Peyer's patch (tissue), 4 donors: ENCODE results near the gene CDCA3. TPM values are rescaled to one million over a fixed set of nuclear protein-coding genes. Genes with fewer than 3 reads are reported as not detected.

Source experiments
- DNase-seq, 3 donors: peaks; one replicate each; pipeline ENCODE4 v3.0.0-alpha.2; 2017 to 2019
- H3K27ac ChIP-seq, 4 donors: fragments of 200-600 bp; sonication (generic); one replicate each; pipeline ENCODE4 v1.5.1; 2016 to 2019
- H3K27me3 ChIP-seq, 2 donors: fragments of 200-600 bp; sonication (generic); one replicate each; pipeline ENCODE4 v1.5.1; 2019
- H3K36me3 ChIP-seq, 3 donors: fragments of 200-600 bp; sonication (generic); one replicate each; pipeline ENCODE4 v1.5.1; 2016 to 2019
- H3K4me1 ChIP-seq, 4 donors: fragments of 200-600 bp; sonication (generic); one replicate each; pipeline ENCODE4 v1.5.1; 2016 to 2019
- H3K4me3 ChIP-seq, 4 donors: fragments of 200-600 bp; sonication (generic); 1 replicate in 3 of 4; 2 replicates in 1 of 4; pipeline ENCODE4 v1.5.1; 2016 to 2019; ENCODE audit warnings: mild to moderate bottlenecking in 1 of 4
- H3K9me3 ChIP-seq, 4 donors: fragments of 200-600 bp; sonication (generic); one replicate each; pipeline ENCODE4 v1.5.1; 2016 to 2019; ENCODE audit warnings: mild to moderate bottlenecking in 1 of 4
- POLR2A ChIP-seq, 2 donors: fragments of 450-650 bp; IDR thresholded peaks; one replicate each; pipeline ENCODE4 v1.5.1; 2017; ENCODE audit warnings: antibody characterized with exemption in 2 of 2, mild to moderate bottlenecking in 2 of 2, moderate library complexity in 2 of 2
- total RNA-seq, 4 donors: library from RNA; depleted of rRNA; stranded (reverse); fragments of >200 nt; gene quantifications; one replicate each; pipeline ENCODE4 v1.1.0, GENCODE V29; 2016
- TF ChIP-seq, protein P1 (sequence below), 6 experiments: fragments of 450-650 bp in 4 of 6; fragments of 200-600 bp in 2 of 6; sonication (generic) in 1 of 6; IDR thresholded peaks; one replicate each; pipeline ENCODE4 v1.5.1; 2017 to 2019; ENCODE audit warnings: antibody characterized with exemption in 6 of 6, mild to moderate bottlenecking in 3 of 6, moderate library complexity in 1 of 6

Gene CDCA3
- total RNA-seq, 4 donors from 2014 or later, result 44.2 to 51.2 (median 46.3) TPM

DNA sequence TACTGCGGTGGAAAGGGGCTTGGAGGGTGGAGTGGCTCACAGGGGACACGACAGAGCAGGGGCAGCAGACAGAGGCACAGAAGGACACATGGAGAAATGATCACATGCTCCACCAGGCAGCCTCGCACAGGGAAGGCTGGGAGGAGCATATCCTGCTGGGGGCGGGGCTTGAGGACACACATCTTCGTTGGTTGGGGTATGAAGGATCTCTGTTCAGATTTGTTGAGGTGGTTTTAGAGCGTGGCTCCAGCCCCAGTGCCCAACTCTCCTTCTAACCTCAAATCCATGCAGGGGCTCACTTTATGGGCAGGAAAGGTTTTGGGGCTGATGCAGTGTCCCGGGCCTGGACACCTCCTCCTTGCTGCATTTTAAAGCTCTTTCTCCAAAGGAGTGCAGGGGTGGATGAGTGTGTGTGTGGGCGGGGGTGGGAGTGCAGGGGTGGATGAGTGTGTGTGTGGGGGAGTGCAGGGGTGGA lies 23.6 kb downstream of the CDCA3 start:
- peak; percentile 67 to 90 (median 81) for DNase-seq
- H3K27me3 ChIP-seq, result no peaks in the 10 kb centered on the region

DNA sequence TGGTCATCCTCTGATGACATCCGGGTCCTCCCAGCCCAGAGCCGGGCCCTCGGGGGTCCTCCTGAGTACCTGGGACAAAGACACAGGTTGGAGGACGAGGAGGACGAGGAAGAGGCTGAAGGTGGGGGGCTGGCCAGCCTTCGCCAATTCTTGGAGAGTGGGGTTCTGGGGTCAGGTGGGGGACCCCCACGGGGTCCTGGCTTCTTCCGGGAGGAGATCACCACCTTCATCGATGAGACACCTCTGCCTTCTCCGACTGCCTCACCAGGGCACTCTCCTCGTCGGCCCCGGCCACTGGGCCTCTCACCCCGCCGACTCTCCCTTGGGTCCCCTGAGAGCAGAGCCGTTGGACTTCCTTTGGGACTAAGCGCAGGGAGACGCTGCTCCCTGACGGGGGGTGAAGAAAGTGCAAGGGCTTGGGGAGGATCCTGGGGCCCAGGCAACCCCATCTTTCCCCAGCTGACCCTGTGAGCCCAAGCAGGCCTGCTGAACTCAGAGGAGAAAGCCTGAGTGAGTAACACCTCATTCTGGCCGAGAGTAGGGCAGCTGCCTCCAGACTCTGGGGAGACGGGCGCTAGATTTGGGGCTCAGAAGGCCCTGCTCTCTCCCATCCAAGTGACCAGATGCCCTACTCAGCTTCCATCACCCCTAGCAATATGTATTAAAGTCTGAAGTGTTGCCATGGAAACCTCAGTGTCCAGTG lies 24.2 kb downstream of the CDCA3 start:
- Histone ChIP-seq H3K36me3 (no peaks in the 10 kb centered on the region), H3K4me3 (no peak overlapping the region), H3K27ac (peak overlapping the region in 3 of 4 donors; percentile 36 to 72 (median 52)), H3K4me1 (peaks cover 0 to 22% (median 8%) of the 10 kb centered on the region in 4 donors), H3K27me3 (no peaks in the 10 kb centered on the region), H3K9me3 (no peaks in the 10 kb centered on the region)
- DNase-seq, result no peak
- TF ChIP-seq, protein P1, sequence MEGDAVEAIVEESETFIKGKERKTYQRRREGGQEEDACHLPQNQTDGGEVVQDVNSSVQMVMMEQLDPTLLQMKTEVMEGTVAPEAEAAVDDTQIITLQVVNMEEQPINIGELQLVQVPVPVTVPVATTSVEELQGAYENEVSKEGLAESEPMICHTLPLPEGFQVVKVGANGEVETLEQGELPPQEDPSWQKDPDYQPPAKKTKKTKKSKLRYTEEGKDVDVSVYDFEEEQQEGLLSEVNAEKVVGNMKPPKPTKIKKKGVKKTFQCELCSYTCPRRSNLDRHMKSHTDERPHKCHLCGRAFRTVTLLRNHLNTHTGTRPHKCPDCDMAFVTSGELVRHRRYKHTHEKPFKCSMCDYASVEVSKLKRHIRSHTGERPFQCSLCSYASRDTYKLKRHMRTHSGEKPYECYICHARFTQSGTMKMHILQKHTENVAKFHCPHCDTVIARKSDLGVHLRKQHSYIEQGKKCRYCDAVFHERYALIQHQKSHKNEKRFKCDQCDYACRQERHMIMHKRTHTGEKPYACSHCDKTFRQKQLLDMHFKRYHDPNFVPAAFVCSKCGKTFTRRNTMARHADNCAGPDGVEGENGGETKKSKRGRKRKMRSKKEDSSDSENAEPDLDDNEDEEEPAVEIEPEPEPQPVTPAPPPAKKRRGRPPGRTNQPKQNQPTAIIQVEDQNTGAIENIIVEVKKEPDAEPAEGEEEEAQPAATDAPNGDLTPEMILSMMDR (IDR thresholded peaks at IDR 0.05), result no peak
- no peak for TF ChIP-seq POLR2A (IDR thresholded peaks at IDR 0.05)

More for the DNA sequence above, 23.6 kb downstream of the CDCA3 start:
- Histone ChIP-seq H3K9me3 (no peaks in the 10 kb centered on the region), H3K36me3 (no peaks in the 10 kb centered on the region), H3K27ac (peak overlapping the region in 2 of 4 donors; percentile 52 to 72), H3K4me1 (peaks cover 0 to 22% (median 8%) of the 10 kb centered on the region in 4 donors), H3K4me3 (no peak overlapping the region)
- no peak for TF ChIP-seq POLR2A (IDR thresholded peaks at IDR 0.05)
- TF ChIP-seq, protein P1 (IDR thresholded peaks at IDR 0.05), result no peak

- no peak overlapping the region for H3K4me3 ChIP-seq
- no peaks in the 10 kb centered on the region for H3K36me3 ChIP-seq
- H3K27ac ChIP-seq, result no peak overlapping the region
- no peaks in the 10 kb centered on the region for H3K9me3 ChIP-seq
- H3K27me3 ChIP-seq, result no peaks in the 10 kb centered on the region
- DNase-seq, result no peak
- peaks cover 0 to 22% (median 8%) of the 10 kb centered on the region in 4 donors for H3K4me1 ChIP-seq
- TF ChIP-seq, protein P1 (IDR thresholded peaks at IDR 0.05), result no peak
- no peak for TF ChIP-seq POLR2A (IDR thresholded peaks at IDR 0.05)
These were observed 24.9 kb downstream of the CDCA3 start for GRCh38 chr12:6826125-6826733.

DNA sequence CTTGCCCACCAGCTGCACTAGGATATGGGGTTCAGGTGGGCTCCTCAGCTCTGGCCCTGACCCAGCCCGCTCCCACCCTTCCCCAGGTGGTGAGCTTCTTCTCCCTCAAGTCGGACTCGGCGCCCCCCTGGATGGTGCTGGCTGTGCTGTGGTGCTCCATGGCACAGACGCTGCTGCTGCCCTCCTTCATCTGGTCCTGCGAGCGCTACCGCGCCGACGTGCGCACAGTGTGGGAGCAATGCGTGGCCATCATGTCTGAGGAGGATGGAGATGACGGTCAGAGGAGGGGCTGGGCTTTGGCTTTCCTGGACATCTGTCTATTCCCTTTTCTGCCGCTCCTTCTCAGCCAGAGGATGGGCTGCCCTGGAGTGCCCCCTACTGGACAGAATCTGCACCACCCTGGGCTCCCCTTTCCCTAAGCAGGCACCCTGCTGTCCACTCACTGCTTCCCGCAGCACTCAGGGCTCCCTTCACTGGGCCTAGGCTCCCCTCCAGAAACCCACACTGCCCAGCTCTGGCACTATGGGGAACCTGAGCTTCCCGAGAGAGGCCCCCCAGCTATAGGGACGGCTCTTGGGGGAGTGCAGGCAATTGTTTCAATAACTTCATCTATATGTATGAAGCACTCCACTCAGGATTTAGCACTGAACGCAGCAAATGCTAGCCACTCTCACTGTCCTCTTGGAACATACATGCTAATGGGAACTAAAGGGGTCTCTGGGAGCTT lies 25.5 kb downstream of the CDCA3 start:
- peak; percentile 73 to 93 (median 90) for DNase-seq

GRCh38 chr12:6824901-6825381 lies 26.1 kb downstream of the CDCA3 start:
- DNase-seq, result no peak
- no peaks in the 10 kb centered on the region for H3K36me3 ChIP-seq
- H3K9me3 ChIP-seq, result no peaks in the 10 kb centered on the region
- TF ChIP-seq POLR2A (IDR thresholded peaks at IDR 0.05), result no peak
- TF ChIP-seq, protein P1 (IDR thresholded peaks at IDR 0.05), result no peak
- no peak overlapping the region for H3K27ac ChIP-seq
- no peak overlapping the region for H3K4me3 ChIP-seq
- H3K27me3 ChIP-seq, result no peaks in the 10 kb centered on the region
- H3K4me1 ChIP-seq, result peaks cover 0 to 21% (median 8%) of the 10 kb centered on the region in 4 donors

More for the DNA sequence above, 25.5 kb downstream of the CDCA3 start:
- TF ChIP-seq, protein P1 (IDR thresholded peaks at IDR 0.05), result peak; percentile 76 to 95 (median 90)
- no peak for TF ChIP-seq POLR2A (IDR thresholded peaks at IDR 0.05)
- Histone ChIP-seq H3K27ac (no peak overlapping the region), H3K36me3 (no peaks in the 10 kb centered on the region), H3K4me1 (peaks cover 0 to 22% (median 8%) of the 10 kb centered on the region in 4 donors), H3K9me3 (no peaks in the 10 kb centered on the region), H3K4me3 (no peak overlapping the region), H3K27me3 (no peaks in the 10 kb centered on the region)
